Measurements from ENCODE around the gene GRIK3.

DNA sequence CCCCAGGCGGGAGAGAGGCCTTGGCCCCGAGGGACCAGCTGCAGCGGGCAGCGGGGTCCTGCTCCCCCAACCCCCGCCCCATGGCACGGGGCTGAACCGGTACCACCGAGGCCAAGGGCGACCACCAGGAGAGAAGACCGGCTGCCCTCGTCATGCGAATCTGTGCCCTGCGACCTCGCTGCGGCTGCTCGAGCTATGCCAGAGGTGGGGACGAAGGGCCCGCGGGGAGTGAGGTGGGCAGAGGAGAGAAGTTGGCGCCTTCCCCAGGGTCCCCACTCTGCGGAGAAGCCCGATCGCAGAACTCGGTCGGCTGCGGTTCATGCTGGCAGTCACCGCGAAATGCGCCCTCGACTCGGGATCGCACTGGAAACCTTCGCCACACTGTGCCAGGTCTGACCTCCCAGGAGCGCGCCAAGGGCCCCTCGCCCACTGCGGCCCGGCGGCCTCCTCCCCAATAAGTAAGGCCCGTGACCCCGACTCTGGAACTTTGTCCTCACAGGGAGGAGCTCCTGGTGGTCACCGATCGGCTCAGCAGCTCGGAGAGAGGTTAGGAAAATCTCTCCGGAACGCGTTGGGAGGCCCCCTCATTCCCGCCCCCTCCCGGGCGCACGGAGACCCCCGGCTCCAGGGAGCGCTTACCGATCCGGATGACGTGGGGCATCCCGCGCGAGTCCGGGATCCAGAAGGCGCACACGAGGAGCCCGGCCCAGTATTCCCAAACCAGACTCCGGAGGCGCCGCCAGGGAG is 787 bp downstream of the GRIK3 start:
- TF ChIP-seq, protein P1, sequence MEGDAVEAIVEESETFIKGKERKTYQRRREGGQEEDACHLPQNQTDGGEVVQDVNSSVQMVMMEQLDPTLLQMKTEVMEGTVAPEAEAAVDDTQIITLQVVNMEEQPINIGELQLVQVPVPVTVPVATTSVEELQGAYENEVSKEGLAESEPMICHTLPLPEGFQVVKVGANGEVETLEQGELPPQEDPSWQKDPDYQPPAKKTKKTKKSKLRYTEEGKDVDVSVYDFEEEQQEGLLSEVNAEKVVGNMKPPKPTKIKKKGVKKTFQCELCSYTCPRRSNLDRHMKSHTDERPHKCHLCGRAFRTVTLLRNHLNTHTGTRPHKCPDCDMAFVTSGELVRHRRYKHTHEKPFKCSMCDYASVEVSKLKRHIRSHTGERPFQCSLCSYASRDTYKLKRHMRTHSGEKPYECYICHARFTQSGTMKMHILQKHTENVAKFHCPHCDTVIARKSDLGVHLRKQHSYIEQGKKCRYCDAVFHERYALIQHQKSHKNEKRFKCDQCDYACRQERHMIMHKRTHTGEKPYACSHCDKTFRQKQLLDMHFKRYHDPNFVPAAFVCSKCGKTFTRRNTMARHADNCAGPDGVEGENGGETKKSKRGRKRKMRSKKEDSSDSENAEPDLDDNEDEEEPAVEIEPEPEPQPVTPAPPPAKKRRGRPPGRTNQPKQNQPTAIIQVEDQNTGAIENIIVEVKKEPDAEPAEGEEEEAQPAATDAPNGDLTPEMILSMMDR (tag by site-specific recombination; IDR thresholded peaks at IDR 0.05): no peak
- TF ChIP-seq, protein P2, sequence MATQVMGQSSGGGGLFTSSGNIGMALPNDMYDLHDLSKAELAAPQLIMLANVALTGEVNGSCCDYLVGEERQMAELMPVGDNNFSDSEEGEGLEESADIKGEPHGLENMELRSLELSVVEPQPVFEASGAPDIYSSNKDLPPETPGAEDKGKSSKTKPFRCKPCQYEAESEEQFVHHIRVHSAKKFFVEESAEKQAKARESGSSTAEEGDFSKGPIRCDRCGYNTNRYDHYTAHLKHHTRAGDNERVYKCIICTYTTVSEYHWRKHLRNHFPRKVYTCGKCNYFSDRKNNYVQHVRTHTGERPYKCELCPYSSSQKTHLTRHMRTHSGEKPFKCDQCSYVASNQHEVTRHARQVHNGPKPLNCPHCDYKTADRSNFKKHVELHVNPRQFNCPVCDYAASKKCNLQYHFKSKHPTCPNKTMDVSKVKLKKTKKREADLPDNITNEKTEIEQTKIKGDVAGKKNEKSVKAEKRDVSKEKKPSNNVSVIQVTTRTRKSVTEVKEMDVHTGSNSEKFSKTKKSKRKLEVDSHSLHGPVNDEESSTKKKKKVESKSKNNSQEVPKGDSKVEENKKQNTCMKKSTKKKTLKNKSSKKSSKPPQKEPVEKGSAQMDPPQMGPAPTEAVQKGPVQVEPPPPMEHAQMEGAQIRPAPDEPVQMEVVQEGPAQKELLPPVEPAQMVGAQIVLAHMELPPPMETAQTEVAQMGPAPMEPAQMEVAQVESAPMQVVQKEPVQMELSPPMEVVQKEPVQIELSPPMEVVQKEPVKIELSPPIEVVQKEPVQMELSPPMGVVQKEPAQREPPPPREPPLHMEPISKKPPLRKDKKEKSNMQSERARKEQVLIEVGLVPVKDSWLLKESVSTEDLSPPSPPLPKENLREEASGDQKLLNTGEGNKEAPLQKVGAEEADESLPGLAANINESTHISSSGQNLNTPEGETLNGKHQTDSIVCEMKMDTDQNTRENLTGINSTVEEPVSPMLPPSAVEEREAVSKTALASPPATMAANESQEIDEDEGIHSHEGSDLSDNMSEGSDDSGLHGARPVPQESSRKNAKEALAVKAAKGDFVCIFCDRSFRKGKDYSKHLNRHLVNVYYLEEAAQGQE (tag by site-specific recombination; IDR thresholded peaks at IDR 0.05): no peak
- TF ChIP-seq ZNF776 (tag by site-specific recombination; IDR thresholded peaks at IDR 0.05; ENCODE audit: borderline replicate concordance): no peak
- TF ChIP-seq ZBTB7A (tag by site-specific recombination; IDR thresholded peaks at IDR 0.05; ENCODE audit: low read depth): no peak
- TF ChIP-seq ZNF202 (tag by site-specific recombination; IDR thresholded peaks at IDR 0.05; ENCODE audit: borderline replicate concordance): no peak
- TF ChIP-seq ZIC2 (tag by site-specific recombination; IDR thresholded peaks at IDR 0.05): no peak
- TF ChIP-seq, protein P3, sequence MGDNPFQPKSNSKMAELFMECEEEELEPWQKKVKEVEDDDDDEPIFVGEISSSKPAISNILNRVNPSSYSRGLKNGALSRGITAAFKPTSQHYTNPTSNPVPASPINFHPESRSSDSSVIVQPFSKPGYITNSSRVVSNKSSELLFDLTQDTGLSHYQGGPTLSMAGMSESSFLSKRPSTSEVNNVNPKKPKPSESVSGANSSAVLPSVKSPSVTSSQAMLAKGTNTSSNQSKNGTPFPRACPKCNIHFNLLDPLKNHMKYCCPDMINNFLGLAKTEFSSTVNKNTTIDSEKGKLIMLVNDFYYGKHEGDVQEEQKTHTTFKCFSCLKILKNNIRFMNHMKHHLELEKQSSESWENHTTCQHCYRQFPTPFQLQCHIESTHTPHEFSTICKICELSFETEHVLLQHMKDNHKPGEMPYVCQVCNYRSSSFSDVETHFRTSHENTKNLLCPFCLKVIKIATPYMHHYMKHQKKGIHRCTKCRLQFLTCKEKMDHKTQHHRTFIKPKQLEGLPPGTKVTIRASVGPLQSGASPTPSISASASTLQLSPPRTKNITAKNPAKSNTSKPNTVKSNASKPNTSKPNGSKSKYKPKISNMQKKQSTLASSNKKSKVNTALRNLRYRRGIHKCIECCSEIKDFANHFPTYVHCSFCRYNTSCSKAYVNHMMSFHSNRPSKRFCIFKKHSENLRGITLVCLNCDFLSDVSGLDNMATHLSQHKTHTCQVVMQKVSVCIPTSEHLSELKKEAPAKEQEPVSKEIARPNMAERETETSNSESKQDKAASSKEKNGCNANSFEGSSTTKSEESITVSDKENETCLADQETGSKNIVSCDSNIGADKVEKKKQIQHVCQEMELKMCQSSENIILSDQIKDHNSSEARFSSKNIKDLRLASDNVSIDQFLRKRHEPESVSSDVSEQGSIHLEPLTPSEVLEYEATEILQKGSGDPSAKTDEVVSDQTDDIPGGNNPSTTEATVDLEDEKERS (tag by site-specific recombination; IDR thresholded peaks at IDR 0.05): no peak
- TF ChIP-seq ZNF391 (tag by site-specific recombination; IDR thresholded peaks at IDR 0.05; ENCODE audit: borderline replicate concordance, low read depth): no peak
- no peak for TF ChIP-seq YY1 (tag by site-specific recombination; IDR thresholded peaks at IDR 0.05)
- no peak for TF ChIP-seq OVOL3 (tag by site-specific recombination; IDR thresholded peaks at IDR 0.05)
- no peak for TF ChIP-seq ZNF514 (tag by site-specific recombination; IDR thresholded peaks at IDR 0.05)
